K562 (cell line): ENCODE measurements around the gene RASSF7. TPM values are rescaled to one million over a fixed set of nuclear protein-coding genes. Genes with fewer than 3 reads are reported as not detected.

Source experiments
- CBX5 ChIP-seq: IDR thresholded peaks from 2 replicates; pipeline ENCODE4 v1.6.1; 2014; ENCODE audit warnings: low read depth, borderline replicate concordance
- EZH2 ChIP-seq: IDR thresholded peaks from 2 replicates; pipeline ENCODE4 v1.6.1; 2012; ENCODE audit warnings: low read depth, mild to moderate bottlenecking, inconsistent platforms, low read length, borderline replicate concordance
- GABPA ChIP-seq: fragments of 200-800 bp; sonication (Bioruptor generic); conservative IDR thresholded peaks from 2 replicates; pipeline ENCODE4 v1.6.1; 2016; ENCODE audit warnings: low read depth, missing genetic modification characterization, missing compliant biosample characterization
- GATAD2A ChIP-seq: fragments of 450-650 bp; IDR thresholded peaks from 2 replicates; pipeline ENCODE4 v1.6.1; 2017
- NCOA6 ChIP-seq: fragments of 450-650 bp; IDR thresholded peaks from 2 replicates; pipeline ENCODE4 v1.6.1; 2017; ENCODE audit warnings: mild to moderate bottlenecking
- NFIC ChIP-seq: fragments of 450-650 bp; IDR thresholded peaks from 2 replicates; pipeline ENCODE4 v1.6.1; 2017; ENCODE audit warnings: mild to moderate bottlenecking, inconsistent platforms
- NUFIP1 ChIP-seq: fragments of 450-650 bp; IDR thresholded peaks from 2 replicates; pipeline ENCODE4 v1.6.1; 2018; ENCODE audit not compliant: partially characterized antibody
- RAD51 ChIP-seq: fragments of 450-650 bp; IDR thresholded peaks from 2 replicates; pipeline ENCODE4 v1.7.1; 2016; ENCODE audit warnings: low read depth, mild to moderate bottlenecking, borderline replicate concordance
- SMARCC2 ChIP-seq: fragments of 450-650 bp; IDR thresholded peaks from 2 replicates; pipeline ENCODE4 v1.6.1; 2017; ENCODE audit warnings: antibody characterized with exemption, moderate library complexity, mild to moderate bottlenecking, low read depth
- TRIM24 ChIP-seq, 2 experiments: fragments of 450-650 bp; IDR thresholded peaks; 2 replicates each; pipeline ENCODE4 v1.6.1; 2016
- ZEB2 ChIP-seq: fragments of 450-650 bp; IDR thresholded peaks from 2 replicates; pipeline ENCODE4 v1.6.1; 2016
- ZNF584 ChIP-seq: fragments of 200-800 bp; sonication (Bioruptor generic); IDR thresholded peaks from 2 replicates; pipeline ENCODE4 v1.6.1; 2016; ENCODE audit warnings: low read depth, mild to moderate bottlenecking, missing genetic modification characterization, missing compliant biosample characterization
- ZNF707 ChIP-seq: fragments of 250-450 bp; sonication (Bioruptor Pico); conservative IDR thresholded peaks from 2 replicates; pipeline ENCODE4 v1.8.0; 2022; ENCODE audit warnings: inconsistent platforms, mild to moderate bottlenecking, moderate library complexity
- polyA plus RNA-seq, 8 experiments: library from polyadenylated mRNA; depleted of rRNA in 4 of 8; stranded (reverse) in 5 of 8; unstranded in 3 of 8; fragments of >200 nt; fragmentation: Nextera tagmentation in 2 of 8; fragmentation: Illumina TruSeq in 1 of 8; extraction: Ambion mirVana in 2 of 8; extraction: Trizol in 1 of 8; gene quantifications; 2 replicates each; pipeline versions ENCODE4 v1.2.1 to v1.2.3, GENCODE V29; 2011 to 2014; ENCODE audit warnings: inconsistent platforms in 1 of 8, missing spikeins in 1 of 8
- total RNA-seq, 7 experiments: library from RNA; depleted of rRNA in 6 of 7; stranded (reverse); fragments of >200 nt in 6 of 7; fragmentation: Illumina TruSeq in 2 of 7; extraction: Trizol in 2 of 7; gene quantifications; 2 replicates each; pipeline versions ENCODE4 v1.2.1 to v1.2.3, GENCODE V29; 2011 to 2021; ENCODE audit warnings: low replicate concordance in 1 of 7
- TF ChIP-seq, protein P1 (sequence below), 2 experiments: fragments of 150-350 bp in 1 of 2; IDR thresholded peaks; 2 replicates each; pipeline ENCODE4 v1.6.1; 2012 to 2016; ENCODE audit warnings: low read depth in 2 of 2, low read length in 2 of 2, mild to moderate bottlenecking in 1 of 2, moderate library complexity in 1 of 2
- TF ChIP-seq, protein P2 (sequence below): sonication (generic); formaldehyde crosslinking; IDR thresholded peaks from 2 replicates; pipeline ENCODE4 v1.9.0; 2022; ENCODE audit warnings: mild to moderate bottlenecking, missing genetic modification reagents
- TF ChIP-seq, protein P3 (sequence below): sonication (generic); formaldehyde crosslinking; IDR thresholded peaks from 2 replicates; pipeline ENCODE4 v1.5.0; 2020; ENCODE audit warnings: missing genetic modification reagents
- TF ChIP-seq, protein P4 (sequence below): sonication (generic); formaldehyde crosslinking; IDR thresholded peaks from 2 replicates; pipeline ENCODE4 v1.8.1; 2023; ENCODE audit warnings: mild to moderate bottlenecking, missing genetic modification reagents
- TF ChIP-seq, protein P5 (sequence below): fragments of 250-450 bp; sonication (Bioruptor Pico); IDR thresholded peaks from 2 replicates; pipeline ENCODE4 v1.5.0; 2020; ENCODE audit warnings: mild to moderate bottlenecking, borderline replicate concordance

Gene RASSF7
- total and polyA plus RNA-seq, 9 of the 15 experiments (the other 6 are each of a cell fraction or from before 2014, with no cell fraction given): 0.41 to 45.2 (median 18.6) TPM

DNA sequence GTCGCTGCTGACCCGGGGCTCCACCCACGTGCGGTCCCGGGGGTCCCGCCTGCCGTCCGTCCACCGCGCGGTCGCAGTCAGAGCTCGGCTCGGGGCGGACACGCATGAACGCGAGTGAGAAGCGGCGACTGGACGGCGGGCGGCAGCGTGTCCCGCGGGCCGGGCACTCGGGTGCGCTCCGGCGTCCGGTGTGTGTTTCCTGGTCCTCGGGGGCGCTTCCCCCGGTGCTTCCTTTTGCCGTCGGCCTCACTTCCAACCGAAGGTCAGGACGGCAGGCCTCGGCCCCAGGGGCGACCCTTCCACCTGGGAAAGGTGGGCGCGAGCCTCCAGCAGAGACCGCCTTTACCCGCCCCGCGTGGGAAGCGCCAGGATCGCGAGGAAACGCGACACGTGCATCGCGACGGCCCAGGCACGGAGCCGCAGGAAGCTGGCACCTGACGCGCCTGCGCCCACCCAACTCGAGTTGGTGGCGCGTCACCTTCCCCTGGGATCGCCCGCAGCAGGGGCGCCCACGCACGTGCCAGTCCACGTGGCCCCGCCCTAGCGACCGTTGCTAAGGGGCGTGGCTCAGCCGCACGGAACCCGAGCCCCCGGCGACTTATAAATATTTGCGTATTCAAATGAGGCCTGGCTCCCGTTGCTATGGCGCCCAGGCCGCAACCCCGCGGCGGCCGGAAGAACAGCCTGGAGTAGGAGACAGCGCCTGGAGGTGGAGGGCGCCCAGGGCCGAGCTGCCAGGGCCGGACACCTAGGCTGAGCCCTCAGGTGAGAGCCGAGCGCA lies 23.7 kb upstream of the RASSF7 start, which contains the start of gene LRRC56 (continued):
- TF ChIP-seq, protein P1, sequence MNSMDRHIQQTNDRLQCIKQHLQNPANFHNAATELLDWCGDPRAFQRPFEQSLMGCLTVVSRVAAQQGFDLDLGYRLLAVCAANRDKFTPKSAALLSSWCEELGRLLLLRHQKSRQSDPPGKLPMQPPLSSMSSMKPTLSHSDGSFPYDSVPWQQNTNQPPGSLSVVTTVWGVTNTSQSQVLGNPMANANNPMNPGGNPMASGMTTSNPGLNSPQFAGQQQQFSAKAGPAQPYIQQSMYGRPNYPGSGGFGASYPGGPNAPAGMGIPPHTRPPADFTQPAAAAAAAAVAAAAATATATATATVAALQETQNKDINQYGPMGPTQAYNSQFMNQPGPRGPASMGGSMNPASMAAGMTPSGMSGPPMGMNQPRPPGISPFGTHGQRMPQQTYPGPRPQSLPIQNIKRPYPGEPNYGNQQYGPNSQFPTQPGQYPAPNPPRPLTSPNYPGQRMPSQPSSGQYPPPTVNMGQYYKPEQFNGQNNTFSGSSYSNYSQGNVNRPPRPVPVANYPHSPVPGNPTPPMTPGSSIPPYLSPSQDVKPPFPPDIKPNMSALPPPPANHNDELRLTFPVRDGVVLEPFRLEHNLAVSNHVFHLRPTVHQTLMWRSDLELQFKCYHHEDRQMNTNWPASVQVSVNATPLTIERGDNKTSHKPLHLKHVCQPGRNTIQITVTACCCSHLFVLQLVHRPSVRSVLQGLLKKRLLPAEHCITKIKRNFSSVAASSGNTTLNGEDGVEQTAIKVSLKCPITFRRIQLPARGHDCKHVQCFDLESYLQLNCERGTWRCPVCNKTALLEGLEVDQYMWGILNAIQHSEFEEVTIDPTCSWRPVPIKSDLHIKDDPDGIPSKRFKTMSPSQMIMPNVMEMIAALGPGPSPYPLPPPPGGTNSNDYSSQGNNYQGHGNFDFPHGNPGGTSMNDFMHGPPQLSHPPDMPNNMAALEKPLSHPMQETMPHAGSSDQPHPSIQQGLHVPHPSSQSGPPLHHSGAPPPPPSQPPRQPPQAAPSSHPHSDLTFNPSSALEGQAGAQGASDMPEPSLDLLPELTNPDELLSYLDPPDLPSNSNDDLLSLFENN (IDR thresholded peaks at IDR 0.05; ENCODE audit: low read depth in 2 of 2, low read length in 2 of 2): no peak
- TF ChIP-seq, protein P2, sequence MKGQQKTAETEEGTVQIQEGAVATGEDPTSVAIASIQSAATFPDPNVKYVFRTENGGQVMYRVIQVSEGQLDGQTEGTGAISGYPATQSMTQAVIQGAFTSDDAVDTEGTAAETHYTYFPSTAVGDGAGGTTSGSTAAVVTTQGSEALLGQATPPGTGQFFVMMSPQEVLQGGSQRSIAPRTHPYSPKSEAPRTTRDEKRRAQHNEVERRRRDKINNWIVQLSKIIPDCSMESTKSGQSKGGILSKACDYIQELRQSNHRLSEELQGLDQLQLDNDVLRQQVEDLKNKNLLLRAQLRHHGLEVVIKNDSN (CRISPR knock-in tag): peak; percentile 94
- TF ChIP-seq, protein P3, sequence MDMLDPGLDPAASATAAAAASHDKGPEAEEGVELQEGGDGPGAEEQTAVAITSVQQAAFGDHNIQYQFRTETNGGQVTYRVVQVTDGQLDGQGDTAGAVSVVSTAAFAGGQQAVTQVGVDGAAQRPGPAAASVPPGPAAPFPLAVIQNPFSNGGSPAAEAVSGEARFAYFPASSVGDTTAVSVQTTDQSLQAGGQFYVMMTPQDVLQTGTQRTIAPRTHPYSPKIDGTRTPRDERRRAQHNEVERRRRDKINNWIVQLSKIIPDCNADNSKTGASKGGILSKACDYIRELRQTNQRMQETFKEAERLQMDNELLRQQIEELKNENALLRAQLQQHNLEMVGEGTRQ (CRISPR knock-in tag): peak; percentile 89
- TF ChIP-seq RAD51 (peak; percentile 72; the same call in 1 of the 2 replicates), GATAD2A (peak; percentile 75; the same call in 1 of the 2 replicates), ZNF584 (CRISPR knock-in tag) (no peak), NUFIP1 (no peak), GABPA (tag) (peak; percentile 41), NCOA6 (no peak), CBX5 (no peak), EZH2 (no peak), TRIM24 (IDR thresholded peaks at IDR 0.05) (0 out of 4 replicates have a peak, but pooled peaks of 1 of the 2 experiments have one; percentile 45), SMARCC2 (no peak), ZNF707 (CRISPR knock-in tag) (no peak), ZEB2 (no peak), NFIC (no peak; the same call in 1 of the 2 replicates)
- TF ChIP-seq, protein P4, sequence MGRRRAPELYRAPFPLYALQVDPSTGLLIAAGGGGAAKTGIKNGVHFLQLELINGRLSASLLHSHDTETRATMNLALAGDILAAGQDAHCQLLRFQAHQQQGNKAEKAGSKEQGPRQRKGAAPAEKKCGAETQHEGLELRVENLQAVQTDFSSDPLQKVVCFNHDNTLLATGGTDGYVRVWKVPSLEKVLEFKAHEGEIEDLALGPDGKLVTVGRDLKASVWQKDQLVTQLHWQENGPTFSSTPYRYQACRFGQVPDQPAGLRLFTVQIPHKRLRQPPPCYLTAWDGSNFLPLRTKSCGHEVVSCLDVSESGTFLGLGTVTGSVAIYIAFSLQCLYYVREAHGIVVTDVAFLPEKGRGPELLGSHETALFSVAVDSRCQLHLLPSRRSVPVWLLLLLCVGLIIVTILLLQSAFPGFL (CRISPR knock-in tag): no peak
- TF ChIP-seq, protein P5, sequence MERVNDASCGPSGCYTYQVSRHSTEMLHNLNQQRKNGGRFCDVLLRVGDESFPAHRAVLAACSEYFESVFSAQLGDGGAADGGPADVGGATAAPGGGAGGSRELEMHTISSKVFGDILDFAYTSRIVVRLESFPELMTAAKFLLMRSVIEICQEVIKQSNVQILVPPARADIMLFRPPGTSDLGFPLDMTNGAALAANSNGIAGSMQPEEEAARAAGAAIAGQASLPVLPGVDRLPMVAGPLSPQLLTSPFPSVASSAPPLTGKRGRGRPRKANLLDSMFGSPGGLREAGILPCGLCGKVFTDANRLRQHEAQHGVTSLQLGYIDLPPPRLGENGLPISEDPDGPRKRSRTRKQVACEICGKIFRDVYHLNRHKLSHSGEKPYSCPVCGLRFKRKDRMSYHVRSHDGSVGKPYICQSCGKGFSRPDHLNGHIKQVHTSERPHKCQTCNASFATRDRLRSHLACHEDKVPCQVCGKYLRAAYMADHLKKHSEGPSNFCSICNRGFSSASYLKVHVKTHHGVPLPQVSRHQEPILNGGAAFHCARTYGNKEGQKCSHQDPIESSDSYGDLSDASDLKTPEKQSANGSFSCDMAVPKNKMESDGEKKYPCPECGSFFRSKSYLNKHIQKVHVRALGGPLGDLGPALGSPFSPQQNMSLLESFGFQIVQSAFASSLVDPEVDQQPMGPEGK (CRISPR knock-in tag): no peak
